Measurements from ENCODE around the gene PTPRM. TPM values are rescaled to one million over a fixed set of nuclear protein-coding genes. Genes with fewer than 3 reads are reported as not detected.

Gene PTPRM
- polyA plus RNA-seq, 3 donors, result 0.04 to 2.1 (median 0.66) TPM

- Histone ChIP-seq H4K20me1 (ENCODE audit: insufficient read depth, low read length) (no peaks in the 10 kb centered on the region), H3K4me2 (replicated peaks; ENCODE audit: extremely low read depth, low read length, poor library complexity, severe bottlenecking) (no peak overlapping the region), H3K4me3 (replicated peaks in 1 of 3; ENCODE audit: low read depth in 2 of 3, low read length in 3 of 3) (no peak overlapping the region), H3K9me3 (replicated peaks in 1 of 2; ENCODE audit: control insufficient read depth in 1 of 2, insufficient read depth in 1 of 2, low read length in 2 of 2) (no peaks in the 10 kb centered on the region), H3K27me3 (ENCODE audit: control insufficient read depth in 2 of 2, insufficient read depth in 2 of 2, low read length in 2 of 2) (peaks cover 3 to 5% of the 10 kb centered on the region in 2 donors), H3K9ac (ENCODE audit: insufficient read depth, low read length, poor library complexity, severe bottlenecking) (no peak overlapping the region), H3K4me1 (ENCODE audit: control insufficient read depth in 1 of 2, insufficient read depth in 2 of 2, low read length in 2 of 2) (peaks cover 0 to 7% of the 10 kb centered on the region in 2 donors), H2AFZ (ENCODE audit: insufficient read depth, low read depth, low read length, poor library complexity, severe bottlenecking) (no peak overlapping the region), H3K36me3 (replicated peaks in 1 of 2; ENCODE audit: control insufficient read depth in 1 of 2, insufficient read depth in 2 of 2, low read length in 2 of 2) (no peaks in the 10 kb centered on the region), H3K27ac (ENCODE audit: low read depth in 1 of 2, low read length in 2 of 2) (no peak overlapping the region), H3K79me2 (ENCODE audit: insufficient read depth, low read length) (no peaks in the 10 kb centered on the region)
- DNase-seq, result no peak
- Mint-ChIP-seq H3K27me3 (ENCODE audit: low read depth in 3 of 3) (peaks cover under 1 to 16% (median 4%) of the 10 kb centered on the region in 3 donors), H3K9me3 (peaks cover 0 to 3% (median 0%) of the 10 kb centered on the region in 7 donors), H3K36me3 (no peaks in the 10 kb centered on the region), H3K27ac (no peak overlapping the region), H3K4me1 (peaks cover 5% of the 10 kb centered on the region), H3K4me3 (no peak overlapping the region)
- intact Hi-C loops (cut with micrococcal nuclease), result loop anchor here in 1 of 2 donors (10.0 kb wide), 1 partner anchor 61 kb away; no protein-coding TSS in a partner anchor
- 92% methylated on average over 2 of the region's 5 CpGs for WGBS (ENCODE audit: insufficient coverage)
- no peak for TF ChIP-seq CTCF (IDR thresholded peaks at IDR 0.05)
These were observed 806.4 kb downstream of the PTPRM start for GRCh38 chr18:8373486-8373885.

- TF ChIP-seq CTCF (IDR thresholded peaks at IDR 0.05), result no peak
- no peaks in the 10 kb centered on the region for H3K27me3 ChIP-seq (ENCODE audit: control insufficient read depth in 2 of 2, insufficient read depth in 2 of 2, low read length in 2 of 2)
- no peak overlapping the region for H2AFZ ChIP-seq (ENCODE audit: insufficient read depth, low read depth, low read length, poor library complexity, severe bottlenecking)
- no peak overlapping the region for H3K4me3 ChIP-seq (replicated peaks in 1 of 3; ENCODE audit: low read depth in 2 of 3, low read length in 3 of 3)
- no peak for DNase-seq
- peaks cover 0 to 5% (median 0%) of the 10 kb centered on the region in 3 donors for H3K27me3 Mint-ChIP-seq (ENCODE audit: low read depth in 3 of 3)
- WGBS (ENCODE audit: insufficient coverage), result no CpG with 5 or more reads among the region's 4 CpGs
- H3K9me3 Mint-ChIP-seq, result peaks cover 0 to 3% (median 0%) of the 10 kb centered on the region in 7 donors
- H3K4me2 ChIP-seq (replicated peaks; ENCODE audit: extremely low read depth, low read length, poor library complexity, severe bottlenecking), result no peak overlapping the region
- H3K9me3 ChIP-seq (replicated peaks in 1 of 2; ENCODE audit: control insufficient read depth in 1 of 2, insufficient read depth in 1 of 2, low read length in 2 of 2), result no peaks in the 10 kb centered on the region
- H3K9ac ChIP-seq (ENCODE audit: insufficient read depth, low read length, poor library complexity, severe bottlenecking), result no peak overlapping the region
- no peaks in the 10 kb centered on the region for H3K36me3 Mint-ChIP-seq
- peaks cover 0 to 7% of the 10 kb centered on the region in 2 donors for H3K4me1 ChIP-seq (ENCODE audit: control insufficient read depth in 1 of 2, insufficient read depth in 2 of 2, low read length in 2 of 2)
- no peak overlapping the region for H3K27ac Mint-ChIP-seq
- no peak overlapping the region for H3K27ac ChIP-seq (ENCODE audit: low read depth in 1 of 2, low read length in 2 of 2)
- no peaks in the 10 kb centered on the region for H3K79me2 ChIP-seq (ENCODE audit: insufficient read depth, low read length)
- H3K36me3 ChIP-seq (replicated peaks in 1 of 2; ENCODE audit: control insufficient read depth in 1 of 2, insufficient read depth in 2 of 2, low read length in 2 of 2), result no peaks in the 10 kb centered on the region
- no peaks in the 10 kb centered on the region for H4K20me1 ChIP-seq (ENCODE audit: insufficient read depth, low read length)
- intact Hi-C loops (cut with micrococcal nuclease), result loop anchor here in 1 of 2 donors (10.0 kb wide), 1 partner anchor 60 kb away; no protein-coding TSS in a partner anchor
- peaks cover 5% of the 10 kb centered on the region for H3K4me1 Mint-ChIP-seq
- H3K4me3 Mint-ChIP-seq, result no peak overlapping the region
These were observed 807.6 kb downstream of the PTPRM start for GRCh38 chr18:8374676-8375075.
